Stomach smooth muscle (tissue), 2 donors: Measurements from ENCODE around the gene CEACAM6.

Source experiments
- H3K27ac ChIP-seq: one replicate; pipeline ENCODE4 v1.7.0; 2013; ENCODE audit warnings: mild to moderate bottlenecking, low read length, inconsistent platforms
- H3K27me3 ChIP-seq, 2 donors: one replicate each; pipeline ENCODE4 v1.7.0; 2013; ENCODE audit warnings: low read length in 2 of 2; ENCODE audit not compliant: insufficient read depth in 2 of 2, control insufficient read depth in 1 of 2
- H3K36me3 ChIP-seq, 2 donors: one replicate each; pipeline ENCODE4 v1.7.0; 2013; ENCODE audit warnings: low read length in 2 of 2; ENCODE audit not compliant: control insufficient read depth in 2 of 2, insufficient read depth in 2 of 2
- H3K4me1 ChIP-seq: one replicate; pipeline ENCODE4 v1.7.0; 2013; ENCODE audit warnings: low read length; ENCODE audit not compliant: control insufficient read depth, insufficient read depth
- H3K4me3 ChIP-seq, 2 donors: one replicate each; pipeline ENCODE4 v1.7.0; 2013; ENCODE audit warnings: low read length in 2 of 2
- H3K9ac ChIP-seq, 2 donors: one replicate each; pipeline ENCODE4 v1.7.0; 2013; ENCODE audit warnings: low read length in 2 of 2, mild to moderate bottlenecking in 1 of 2
- H3K9me3 ChIP-seq, 2 donors: one replicate each; pipeline ENCODE4 v1.7.0; 2013; ENCODE audit warnings: low read length in 2 of 2; ENCODE audit not compliant: control insufficient read depth in 2 of 2
- donor health status: healthy.
- donor health status: Pancreatic carcinoma.

The CEACAM6 gene

DNA sequence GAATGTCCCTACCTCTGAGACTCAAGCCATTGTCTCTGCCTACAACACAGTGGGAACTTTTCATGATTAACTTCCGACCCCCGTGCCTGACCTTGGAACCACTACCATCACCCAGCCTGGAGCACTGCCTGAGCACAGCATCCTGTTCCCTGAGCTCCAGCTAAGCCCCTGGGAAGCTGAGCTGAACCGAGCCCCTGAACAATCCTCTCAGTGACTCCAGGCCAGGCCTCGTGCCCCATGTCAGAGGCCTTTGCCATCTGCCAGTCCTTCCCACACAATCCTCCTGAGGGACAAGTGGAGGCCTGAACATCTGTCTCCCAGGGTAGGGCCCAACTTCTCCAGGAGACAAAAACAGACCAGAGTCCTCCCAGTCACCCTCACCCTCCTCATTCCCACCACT, 58.6 kb downstream of the CEACAM6 start:
- H3K9me3 ChIP-seq: no peaks in the 10 kb centered on the region
- no peak overlapping the region for H3K27ac ChIP-seq
- H3K4me3 ChIP-seq: no peak overlapping the region
- peaks cover 0 to 8% of the 10 kb centered on the region in 2 donors for H3K27me3 ChIP-seq
- no peak overlapping the region for H3K9ac ChIP-seq
- H3K36me3 ChIP-seq: no peaks in the 10 kb centered on the region
- no peaks in the 10 kb centered on the region for H3K4me1 ChIP-seq

DNA sequence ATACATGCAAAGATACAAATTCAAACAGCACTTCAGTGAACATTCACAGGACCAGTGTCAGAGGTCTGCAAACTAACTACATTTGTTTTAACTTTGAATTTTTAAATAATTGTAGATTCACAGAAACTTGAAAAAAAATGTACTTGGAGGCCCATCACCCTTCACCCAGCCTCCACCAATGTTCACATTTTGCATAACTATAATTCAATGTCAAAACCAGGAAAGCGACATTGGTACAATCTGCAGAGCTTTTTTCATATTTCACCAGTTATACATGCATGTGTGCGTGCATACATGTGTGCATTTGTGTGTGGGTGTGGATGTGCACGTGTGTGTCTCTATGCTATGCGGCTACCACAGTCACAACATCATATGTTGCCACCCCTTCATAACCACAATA, 60.0 kb downstream of the CEACAM6 start:
- no peak overlapping the region for H3K4me3 ChIP-seq
- H3K36me3 ChIP-seq: no peaks in the 10 kb centered on the region
- H3K27ac ChIP-seq: no peak overlapping the region
- H3K27me3 ChIP-seq: no peaks in the 10 kb centered on the region
- no peaks in the 10 kb centered on the region for H3K4me1 ChIP-seq
- H3K9ac ChIP-seq: no peak overlapping the region
- H3K9me3 ChIP-seq: no peaks in the 10 kb centered on the region

DNA sequence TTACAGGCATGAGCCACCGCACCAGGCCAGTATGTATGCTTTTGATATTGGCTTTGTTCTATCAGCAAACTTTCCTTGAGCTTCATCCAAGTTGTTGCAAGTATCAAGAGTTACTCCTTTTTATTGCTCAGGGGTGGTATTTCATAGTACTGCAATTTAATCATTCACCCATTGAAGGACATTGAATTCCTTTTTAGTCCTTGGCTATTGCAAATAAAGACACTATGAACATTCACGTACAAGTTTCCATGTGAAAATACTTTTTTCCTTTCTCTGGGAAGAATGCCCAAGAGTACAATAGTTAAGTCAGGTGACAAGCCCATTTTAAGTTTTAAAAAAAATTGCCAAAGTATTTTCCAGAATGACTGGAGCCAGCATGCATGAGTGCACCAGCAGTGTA, 61.4 kb downstream of the CEACAM6 start:
- Histone ChIP-seq H3K27ac (no peak overlapping the region), H3K4me1 (no peaks in the 10 kb centered on the region)

DNA sequence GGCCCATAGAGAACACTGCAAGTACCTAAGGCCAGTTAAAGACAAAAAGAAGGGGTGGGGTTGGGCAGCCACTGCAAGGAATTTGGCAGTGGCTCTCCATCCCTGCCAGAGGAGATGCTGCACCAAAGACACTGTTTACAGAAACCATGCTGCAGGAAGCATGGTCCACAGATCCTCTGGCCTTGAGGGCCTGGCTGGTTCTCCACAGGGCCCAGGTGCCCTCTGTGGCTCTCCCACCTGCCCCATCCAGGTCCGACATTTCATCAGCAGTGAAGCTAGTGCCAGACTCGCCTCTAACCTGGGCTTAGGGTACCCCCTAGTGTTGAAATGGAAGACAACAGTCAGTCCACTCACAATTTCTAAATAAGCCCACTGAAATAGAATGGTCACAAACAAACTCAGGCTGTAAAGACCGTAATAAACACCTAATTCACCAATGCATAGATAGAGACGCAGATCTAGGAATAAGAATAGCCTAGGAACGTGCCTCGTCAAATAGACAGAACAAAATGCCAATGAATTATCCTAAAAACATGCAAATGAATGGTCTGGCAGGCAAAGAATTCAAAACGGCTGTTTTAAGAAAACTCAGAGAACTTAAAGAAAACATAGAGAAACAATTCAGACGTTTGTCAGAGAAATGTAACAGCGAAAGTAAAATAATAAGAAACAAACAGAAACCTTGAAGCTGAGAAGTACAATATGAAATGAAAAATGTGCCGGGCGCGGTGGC, 65.8 kb downstream of the CEACAM6 start:
- no peaks in the 10 kb centered on the region for H3K9me3 ChIP-seq
- H3K36me3 ChIP-seq: no peaks in the 10 kb centered on the region
- H3K27ac ChIP-seq: no peak overlapping the region
- H3K9ac ChIP-seq: no peak overlapping the region
- peaks cover 3 to 8% of the 10 kb centered on the region in 2 donors for H3K27me3 ChIP-seq
- H3K4me1 ChIP-seq: no peaks in the 10 kb centered on the region
- no peak overlapping the region for H3K4me3 ChIP-seq

More for the DNA sequence above, 61.4 kb downstream of the CEACAM6 start:
- Histone ChIP-seq H3K9ac (no peak overlapping the region), H3K4me3 (no peak overlapping the region), H3K27me3 (peaks cover 3 to 8% of the 10 kb centered on the region in 2 donors), H3K9me3 (no peaks in the 10 kb centered on the region), H3K36me3 (no peaks in the 10 kb centered on the region)
